ENCODE results near the gene C3orf80. TPM values are rescaled to one million over a fixed set of nuclear protein-coding genes. Genes with fewer than 3 reads are reported as not detected.
"Not testable (repeated sequence)": the region's sequence is repeated elsewhere in the genome, so short reads cannot be mapped to it uniquely, and the experiment has no call there.

Gene C3orf80
- not detected in 2 replicates for total RNA-seq

GRCh38 chr3:160225176-160226025 lies at the start of gene C3orf80:
Gene C3orf80 (plus strand): TSS chr3:160225422. CDS start chr3:160225636, 214 bp downstream.
- no peak for DNase-seq (ENCODE audit: extremely low read depth, low read depth, low spot score)

- DNase-seq (ENCODE audit: extremely low read depth, low read depth, low spot score): no peak
These were observed 48.3 kb upstream of the C3orf80 start for GRCh38 chr3:160176923-160177322.

DNA sequence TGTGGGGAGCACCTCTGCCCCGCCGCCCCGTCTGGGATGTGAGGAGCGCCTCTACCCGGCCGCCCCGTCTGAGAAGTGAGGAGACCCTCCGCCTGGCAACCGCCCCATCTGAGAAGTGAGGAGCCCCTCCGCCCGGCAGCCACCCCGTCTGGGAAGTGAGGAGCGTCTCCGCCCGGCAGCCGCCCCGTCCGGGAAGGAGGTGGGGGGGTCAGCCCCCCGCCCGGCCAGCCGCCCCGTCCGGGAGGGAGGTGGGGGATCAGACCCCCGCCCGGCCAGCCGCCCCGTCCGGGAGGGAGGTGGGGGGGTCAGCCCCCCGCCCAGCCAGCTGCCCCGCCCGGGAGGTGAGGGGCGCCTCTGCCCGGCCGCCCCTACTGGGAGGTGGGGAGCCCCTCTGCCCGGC lies 46.6 kb upstream of the C3orf80 start:
- DNase-seq (ENCODE audit: extremely low read depth, low read depth, low spot score): not testable (repeated sequence)

- DNase-seq (ENCODE audit: extremely low read depth, low read depth, low spot score): not testable (repeated sequence)
These were observed 45.8 kb upstream of the C3orf80 start for GRCh38 chr3:160179403-160179802.

- DNase-seq (ENCODE audit: extremely low read depth, low read depth, low spot score): no peak
These were observed 45.3 kb upstream of the C3orf80 start for GRCh38 chr3:160179906-160180305.

DNA sequence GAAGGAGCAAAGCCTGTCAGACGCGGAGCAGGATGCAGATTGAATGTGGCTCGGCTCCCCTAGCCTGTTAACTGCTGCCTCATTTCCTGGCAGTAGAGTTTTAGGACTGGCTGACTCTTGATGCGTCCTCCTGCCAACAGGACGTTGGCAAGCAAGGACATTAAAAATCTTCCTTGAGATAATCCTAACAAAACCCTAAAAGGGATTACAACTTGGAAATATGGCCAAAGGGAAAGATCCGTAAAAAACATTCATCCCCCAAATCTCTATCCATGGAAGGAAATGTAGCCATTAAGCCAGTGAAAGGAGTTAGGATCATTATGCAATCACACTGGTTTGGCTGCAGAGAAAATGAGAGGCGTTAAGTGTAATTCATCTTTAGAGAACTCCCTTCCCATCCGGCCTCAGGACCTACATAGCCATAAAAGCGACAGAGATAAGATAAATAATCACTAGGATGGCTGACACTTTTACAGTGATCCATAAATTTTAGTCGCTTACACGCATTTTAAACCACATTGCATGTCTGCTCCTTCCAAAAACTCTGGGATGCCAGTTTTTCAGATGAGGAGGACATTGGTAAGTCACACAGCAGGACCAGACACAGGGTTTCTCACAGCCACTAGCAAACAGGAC lies 44.5 kb upstream of the C3orf80 start:
- DNase-seq (ENCODE audit: extremely low read depth, low read depth, low spot score): no peak

DNA sequence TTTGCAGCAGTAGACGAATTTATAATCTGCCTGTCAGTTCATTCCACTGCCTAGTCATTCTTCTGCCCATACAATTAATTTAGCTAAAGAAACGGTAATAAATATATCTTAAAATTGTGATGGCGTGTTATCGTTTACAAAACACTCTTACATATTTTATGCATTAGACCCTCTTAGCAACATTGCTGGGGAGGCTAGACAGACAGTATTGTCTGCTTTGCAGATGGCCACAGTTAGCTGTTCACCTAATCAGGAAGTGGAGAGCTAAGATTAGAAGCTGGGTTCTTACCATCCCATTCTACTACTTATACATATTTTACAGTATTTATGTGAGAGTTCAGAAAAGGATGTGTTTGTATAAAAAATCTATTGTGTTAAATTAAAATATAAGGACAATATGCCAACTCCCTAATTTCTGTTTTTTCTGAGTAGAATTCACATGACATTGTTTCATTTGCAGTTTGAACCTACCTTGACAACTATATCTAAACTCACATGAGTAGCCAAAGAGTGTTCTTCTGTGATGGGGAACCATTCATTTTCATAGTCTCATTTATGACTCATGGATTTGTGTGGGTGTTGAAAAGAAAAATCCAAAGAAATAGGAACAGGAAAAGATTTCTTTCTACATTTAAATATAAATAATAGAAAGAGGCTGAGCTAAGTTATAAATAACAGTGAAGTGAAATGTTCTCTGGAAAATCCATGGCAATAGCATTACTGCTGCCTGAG lies 41.7 kb upstream of the C3orf80 start:
- DNase-seq (ENCODE audit: extremely low read depth, low read depth, low spot score): no peak

- no peak for DNase-seq (ENCODE audit: extremely low read depth, low read depth, low spot score)
These were observed 40.6 kb upstream of the C3orf80 start for GRCh38 chr3:160184655-160185054.

GRCh38 chr3:160185751-160186150 lies 39.5 kb upstream of the C3orf80 start:
- no peak for DNase-seq (ENCODE audit: extremely low read depth, low read depth, low spot score)

- DNase-seq (ENCODE audit: extremely low read depth, low read depth, low spot score): no peak
These were observed 37.9 kb upstream of the C3orf80 start for GRCh38 chr3:160187288-160187687.

DNA sequence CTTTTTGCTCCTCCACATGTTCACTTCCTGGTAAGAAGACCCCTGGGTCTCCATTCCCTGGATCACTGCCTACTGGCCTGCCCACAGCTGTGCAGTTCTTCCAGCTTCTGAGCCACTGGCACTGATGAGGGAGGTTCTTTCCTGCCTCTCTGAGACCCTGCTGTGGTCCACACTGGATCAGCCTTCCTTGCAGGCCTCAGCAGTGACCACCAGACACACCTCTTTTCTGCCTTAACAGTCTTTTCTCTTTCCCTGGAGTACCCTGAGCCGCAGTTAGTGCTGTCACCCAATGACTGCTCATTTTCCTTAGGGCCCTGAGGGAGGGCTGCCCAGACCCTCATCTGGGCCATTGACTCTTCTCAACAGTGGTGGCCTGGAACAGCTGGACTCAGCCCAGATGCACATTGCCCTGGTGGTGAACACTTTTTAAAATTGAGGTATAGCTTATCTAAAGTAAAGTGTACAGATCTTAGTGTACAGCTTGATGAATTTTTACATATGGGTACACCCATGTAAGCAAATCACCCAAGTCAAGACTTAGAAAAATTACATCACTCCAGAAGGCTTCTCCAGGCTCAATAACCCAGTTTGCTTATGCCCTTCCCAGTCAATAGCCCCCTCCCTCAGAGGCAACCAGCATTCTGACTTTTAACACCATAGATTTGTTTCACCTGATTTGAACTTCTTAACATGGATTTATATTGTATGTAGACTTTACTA lies 32.8 kb upstream of the C3orf80 start:
- DNase-seq (ENCODE audit: extremely low read depth, low read depth, low spot score): no peak

DNA sequence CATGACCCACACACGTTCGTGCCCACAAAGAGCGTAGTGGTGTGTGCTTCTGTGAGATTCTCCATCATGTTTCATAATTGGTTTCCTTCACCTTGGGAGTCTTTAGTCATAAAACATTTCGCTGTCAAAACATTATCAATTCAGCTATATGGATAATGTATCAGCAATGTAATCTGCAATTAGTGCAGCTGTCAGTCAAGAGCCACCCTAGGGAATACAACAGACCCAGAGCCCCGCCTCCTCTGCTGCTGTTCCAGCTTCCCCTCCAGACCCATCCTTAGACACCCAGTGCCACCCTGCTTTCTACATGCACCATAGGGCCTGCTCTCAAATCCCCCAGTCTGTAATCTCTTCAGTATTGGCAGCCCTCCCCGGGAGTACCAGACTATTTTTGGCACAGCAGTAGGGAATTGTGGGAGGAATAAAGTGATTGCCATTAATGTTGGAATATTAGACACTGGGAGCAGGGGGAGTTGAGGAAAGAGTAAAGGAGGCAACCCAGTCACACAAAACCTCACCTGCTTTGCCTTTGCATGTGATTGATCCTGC lies 31.5 kb upstream of the C3orf80 start:
- DNase-seq (ENCODE audit: extremely low read depth, low read depth, low spot score): no peak

DNA sequence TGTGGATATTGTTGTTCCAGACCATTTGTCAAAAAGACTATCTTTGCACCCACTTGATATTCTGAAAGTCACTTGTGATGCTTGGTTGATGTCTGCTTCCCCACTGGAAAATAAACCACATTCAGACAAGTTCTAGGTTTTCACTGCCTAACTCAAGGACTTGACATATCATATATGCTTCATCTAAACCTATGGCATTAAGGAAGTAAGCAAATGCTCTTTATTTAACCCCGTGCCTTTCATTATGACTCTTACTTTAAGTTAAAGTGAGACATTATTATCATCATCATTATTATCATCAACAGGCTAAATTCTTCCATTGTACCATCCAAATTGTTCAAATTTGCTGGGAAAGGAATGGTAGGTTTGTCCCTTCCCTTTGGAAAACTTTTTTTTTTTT lies 30.8 kb upstream of the C3orf80 start:
- DNase-seq (ENCODE audit: extremely low read depth, low read depth, low spot score): no peak

DNA sequence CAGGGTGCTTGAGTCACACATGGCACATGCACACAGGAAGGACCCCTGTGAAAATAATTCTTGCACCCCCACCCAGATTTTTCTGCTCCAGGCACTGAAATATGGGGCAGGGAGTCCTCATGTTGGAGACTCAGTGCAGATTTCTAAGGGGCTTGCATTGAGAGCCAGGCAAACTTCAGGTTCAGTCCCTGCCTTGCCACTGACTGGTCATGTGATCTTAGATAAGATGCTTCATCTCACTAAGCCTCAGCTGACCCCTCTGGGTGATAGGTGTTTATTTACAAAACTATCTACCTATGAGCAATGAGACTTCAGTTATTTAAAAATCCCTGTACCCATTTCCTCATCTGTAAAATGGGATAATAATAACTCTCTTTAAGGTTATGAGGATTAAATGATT lies 30.1 kb upstream of the C3orf80 start:
- no peak for DNase-seq (ENCODE audit: extremely low read depth, low read depth, low spot score)

GRCh38 chr3:160196511-160197104 lies 28.6 kb upstream of the C3orf80 start:
- DNase-seq (ENCODE audit: extremely low read depth, low read depth, low spot score): no peak

DNA sequence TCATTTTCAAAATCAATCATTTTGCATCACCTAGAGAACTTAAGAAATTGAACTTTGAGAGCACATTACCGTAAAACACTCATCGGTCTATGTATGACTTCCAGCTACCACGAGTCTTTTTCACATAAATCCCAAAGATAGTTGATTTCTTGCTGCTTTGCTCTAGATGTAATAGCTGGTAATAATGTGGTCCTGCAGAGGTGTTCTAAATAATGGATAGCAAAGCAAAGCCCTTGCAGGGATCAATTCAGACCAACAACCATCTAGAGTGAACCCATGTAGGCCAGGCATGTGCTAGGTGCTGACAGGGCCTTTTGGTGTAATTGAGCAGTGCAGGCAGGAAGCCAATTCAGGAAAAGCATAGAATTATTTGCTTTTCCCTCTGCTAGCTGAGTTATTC lies 26.1 kb upstream of the C3orf80 start:
- no peak for DNase-seq (ENCODE audit: extremely low read depth, low read depth, low spot score)

- no peak for DNase-seq (ENCODE audit: extremely low read depth, low read depth, low spot score)
These were observed 24.9 kb upstream of the C3orf80 start for GRCh38 chr3:160200353-160200752.

- DNase-seq (ENCODE audit: extremely low read depth, low read depth, low spot score): not testable (repeated sequence)
These were observed 20.7 kb upstream of the C3orf80 start for GRCh38 chr3:160204396-160205011.

GRCh38 chr3:160205606-160206005 lies 19.6 kb upstream of the C3orf80 start:
- DNase-seq (ENCODE audit: extremely low read depth, low read depth, low spot score): no peak

DNA sequence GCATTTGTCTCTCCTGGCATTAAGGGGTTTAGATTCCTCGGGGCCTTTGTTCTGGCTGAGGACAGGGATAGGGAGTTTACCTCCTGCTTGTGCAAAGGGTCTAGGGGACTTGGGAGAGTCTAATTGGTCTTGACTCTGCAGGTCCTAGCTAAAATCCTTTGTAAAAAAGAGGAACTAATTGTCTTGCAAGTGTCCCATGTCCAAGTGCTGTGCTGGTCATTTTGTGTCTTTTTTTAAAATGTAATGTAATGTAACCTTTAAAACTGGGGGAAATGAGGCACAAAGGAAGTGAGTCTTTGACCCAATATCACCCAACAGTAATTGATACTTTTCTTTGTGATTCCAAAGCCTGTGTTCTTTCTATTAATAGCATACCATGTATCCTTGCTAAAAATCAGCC lies 14.9 kb upstream of the C3orf80 start:
- DNase-seq (ENCODE audit: extremely low read depth, low read depth, low spot score): no peak
